Keratinocyte (primary cell): ENCODE measurements around the gene HSD17B2. TPM values are rescaled to one million over a fixed set of nuclear protein-coding genes. Genes with fewer than 3 reads are reported as not detected.
A peak's percentile ranks its signal among the peaks of the same experiment; 100 is the strongest.

Source experiments
- DNase-seq: peaks from one replicate; pipeline ENCODE4 v3.0.0-alpha.2; 2011; ENCODE audit warnings: low read depth, missing footprints, low spot score
- FAIRE-seq: peaks from 2 replicates; lab custom pipeline; 2011; peaks lifted over from hg19 to GRCh38; lab: Jason Lieb, UNC
- H2AFZ ChIP-seq: 2 replicates; pipeline ENCODE4 v1.6.0; 2012; ENCODE audit warnings: low read length, control low read depth, inconsistent platforms; ENCODE audit not compliant: control insufficient read depth
- H3K27ac ChIP-seq: 2 replicates; pipeline ENCODE4 v1.5.1; 2011; ENCODE audit warnings: low read length; ENCODE audit not compliant: control insufficient read depth, insufficient read depth
- H3K27me3 ChIP-seq: 3 replicates; pipeline ENCODE4 v1.6.0; 2011; ENCODE audit warnings: low read length; ENCODE audit not compliant: control insufficient read depth, insufficient read depth; ENCODE audit errors: extremely low read depth
- H3K36me3 ChIP-seq, 2 experiments: 2 replicates in 1 of 2; 3 replicates in 1 of 2; pipeline ENCODE4 v1.5.1; 2011; ENCODE audit warnings: low read length in 2 of 2, mild to moderate bottlenecking in 1 of 2; ENCODE audit not compliant: control insufficient read depth in 2 of 2, insufficient read depth in 2 of 2; ENCODE audit errors: extremely low read depth in 1 of 2
- H3K4me1 ChIP-seq: 3 replicates; pipeline ENCODE4 v1.5.1; 2011; ENCODE audit warnings: low read length; ENCODE audit not compliant: control insufficient read depth, insufficient read depth; ENCODE audit errors: extremely low read depth
- H3K4me2 ChIP-seq: 3 replicates; pipeline ENCODE4 v1.6.0; 2011; ENCODE audit warnings: low read depth, low read length; ENCODE audit not compliant: control insufficient read depth, insufficient read depth; ENCODE audit errors: extremely low read depth
- H3K4me3 ChIP-seq, 3 experiments: fragments of 200-600 bp in 1 of 3; sonication (generic) in 1 of 3; 2 replicates in 2 of 3; 3 replicates in 1 of 3; pipeline ENCODE4 v1.5.1; 2011 to 2016; ENCODE audit warnings: low read length in 3 of 3, mild to moderate bottlenecking in 3 of 3, control low read depth in 2 of 3, inconsistent platforms in 1 of 3, low read depth in 1 of 3, mixed read lengths in 1 of 3, mixed run types in 1 of 3, moderate library complexity in 1 of 3; ENCODE audit not compliant: control insufficient read depth in 2 of 3, insufficient read depth in 2 of 3; ENCODE audit errors: extremely low read depth in 1 of 3
- H3K79me2 ChIP-seq: 2 replicates; pipeline ENCODE4 v1.6.0; 2012; ENCODE audit warnings: low read length; ENCODE audit not compliant: control insufficient read depth, insufficient read depth
- H3K9ac ChIP-seq: 3 replicates; pipeline ENCODE4 v1.6.0; 2011; ENCODE audit warnings: low read length; ENCODE audit not compliant: control insufficient read depth, insufficient read depth; ENCODE audit errors: extremely low read depth
- H3K9me1 ChIP-seq: 3 replicates; pipeline ENCODE4 v1.6.0; 2011; ENCODE audit warnings: low read length; ENCODE audit not compliant: control insufficient read depth, insufficient read depth; ENCODE audit errors: extremely low read depth
- H3K9me3 ChIP-seq: 2 replicates; pipeline ENCODE4 v1.5.1; 2012; ENCODE audit warnings: low read depth, low read length; ENCODE audit not compliant: control insufficient read depth
- H4K20me1 ChIP-seq: 3 replicates; pipeline ENCODE4 v1.6.0; 2011; ENCODE audit warnings: low read length; ENCODE audit not compliant: control insufficient read depth, insufficient read depth; ENCODE audit errors: extremely low read depth
- CTCF ChIP-seq, 3 experiments: IDR thresholded peaks in 1 of 3; conservative IDR thresholded peaks in 1 of 3; optimal IDR thresholded peaks in 1 of 3; 2 replicates in 2 of 3; 3 replicates in 1 of 3; pipeline versions ENCODE3 to v1.5.1; 2011; ENCODE audit warnings: low read length in 3 of 3, mild to moderate bottlenecking in 3 of 3, moderate library complexity in 2 of 3, control low read depth in 1 of 3, inconsistent platforms in 1 of 3; ENCODE audit not compliant: insufficient read depth in 2 of 3; ENCODE audit errors: extremely low read depth in 1 of 3
- EZH2 ChIP-seq: IDR thresholded peaks from one replicate; pipeline ENCODE4 v1.6.1; 2012; ENCODE audit warnings: inconsistent platforms, mild to moderate bottlenecking, low read length, moderate library complexity
- dilution Hi-C: fragments of 300-500 bp; cut with MboI; formaldehyde crosslinking; loops from one replicate; pipeline ENCODE4 v1.7.0; 2020; ENCODE audit warnings: low sequenced_read_pairs; ENCODE audit not compliant: extremely low pct_ligation_motif_present
- polyA plus RNA-seq, 5 experiments: library from polyadenylated mRNA; depleted of rRNA in 3 of 5; stranded (reverse) in 3 of 5; stranded (forward) in 1 of 5; unstranded in 1 of 5; fragments of >200 nt; gene quantifications; 1 replicate in 1 of 5; 2 replicates in 3 of 5; 3 replicates in 1 of 5; pipeline versions ENCODE4 v1.2.1 to v1.2.3, GENCODE V29; 2011 to 2012; ENCODE audit warnings: missing spikeins in 2 of 5, low read depth in 1 of 5, low replicate concordance in 1 of 5

Gene HSD17B2
- polyA plus RNA-seq, 1 donor (not counting 4 experiments of a cell fraction or from before 2014, with no cell fraction given), result 3.1 TPM

DNA sequence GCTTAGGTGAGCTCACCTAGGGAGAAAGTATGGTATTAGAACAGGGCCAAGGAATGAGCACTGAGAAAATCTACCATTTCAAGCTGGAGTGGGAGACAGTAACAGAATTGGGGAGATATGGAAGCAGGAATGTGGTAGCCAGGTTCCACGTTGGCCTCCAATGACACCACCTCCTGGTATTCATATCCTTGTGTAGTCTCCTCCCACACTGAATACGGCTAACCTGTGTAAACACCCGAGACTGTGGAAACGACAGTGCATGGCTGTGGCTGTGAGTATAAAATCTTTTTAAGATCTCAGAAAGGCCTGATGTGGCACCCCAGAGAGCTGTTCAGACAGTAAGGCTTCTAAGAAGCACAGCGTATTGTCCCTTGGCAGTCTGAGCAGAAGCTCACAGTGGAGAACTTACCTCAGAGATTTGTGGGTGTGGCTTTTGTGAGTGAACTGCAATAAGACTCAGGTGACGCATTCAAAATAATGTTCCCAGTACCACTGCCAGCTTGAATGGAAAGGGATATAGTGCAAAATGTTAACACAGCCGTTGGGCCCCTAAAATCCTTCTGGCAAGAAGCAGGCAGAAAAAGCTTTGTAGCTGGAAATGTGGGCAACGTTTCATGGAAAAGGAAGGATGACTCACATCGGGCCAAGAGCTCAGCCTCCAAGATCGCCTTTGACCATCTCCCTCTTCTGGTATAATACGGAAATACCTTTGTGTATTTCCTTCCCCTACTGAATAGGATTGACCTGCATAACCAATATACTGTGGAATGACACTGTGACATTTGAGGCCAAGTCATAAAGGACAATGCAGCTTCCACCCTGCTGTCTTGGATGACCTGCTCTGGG, 38.2 kb upstream of the HSD17B2 start:
- Histone ChIP-seq H2AFZ (no peak overlapping the region), H3K4me1 (peaks cover 16% of the 10 kb centered on the region), H3K27ac (peak overlapping the region; percentile 34), H3K4me2 (peak overlapping the region; percentile 15), H3K9me1 (peaks cover 3% of the 10 kb centered on the region), H3K9ac (no peak overlapping the region), H3K4me3 (no peak overlapping the region), H4K20me1 (peaks cover 3% of the 10 kb centered on the region), H3K79me2 (no peaks in the 10 kb centered on the region), H3K36me3 (peaks cover 0 to 10% of the 10 kb centered on the region in 2 experiments), H3K27me3 (no peaks in the 10 kb centered on the region), H3K9me3 (no peaks in the 10 kb centered on the region)
- TF ChIP-seq EZH2 (no peak), CTCF (optimal IDR thresholded peaks at IDR 0.05 in 1 of 3, IDR thresholded peaks at IDR 0.05 in 1 of 3, conservative IDR thresholded peaks at IDR 0.05 in 1 of 3; ENCODE audit: extremely low read depth in 1 of 3, insufficient read depth in 2 of 3, low read length in 3 of 3) (peak in 1 of 3 experiments; percentile 26)
- FAIRE-seq (no peak), DNase-seq (no peak)
- dilution Hi-C loops, result no loop called here

DNA sequence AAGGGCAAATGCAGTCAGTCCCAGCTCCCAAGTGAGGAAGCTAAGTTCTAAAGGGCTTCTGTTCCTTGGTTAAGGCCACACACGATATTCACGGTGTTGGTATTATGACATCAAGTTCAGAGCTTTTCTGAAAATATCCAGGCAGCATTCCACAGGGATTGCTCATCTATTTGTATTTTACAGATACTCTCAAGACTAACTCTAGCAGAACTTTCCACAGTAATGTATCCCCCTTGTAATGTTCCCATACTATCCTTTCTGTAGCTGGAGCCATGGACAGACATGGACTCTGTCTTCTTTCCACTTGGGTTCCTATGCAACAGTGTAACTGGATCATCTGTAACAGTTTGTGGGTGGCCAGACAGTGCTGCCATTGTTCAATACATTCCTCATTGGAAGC, 37.3 kb upstream of the HSD17B2 start:
- peaks cover 0 to 12% of the 10 kb centered on the region in 2 experiments for H3K36me3 ChIP-seq
- H3K79me2 ChIP-seq, result no peaks in the 10 kb centered on the region
- dilution Hi-C loops, result no loop called here
- H3K4me1 ChIP-seq, result peaks cover 16% of the 10 kb centered on the region
- H3K4me3 ChIP-seq, result no peak overlapping the region
- no peak overlapping the region for H2AFZ ChIP-seq
- peak overlapping the region; percentile 34 for H3K27ac ChIP-seq
- H3K9ac ChIP-seq, result no peak overlapping the region
- H3K9me3 ChIP-seq, result no peaks in the 10 kb centered on the region
- H4K20me1 ChIP-seq, result peaks cover 3% of the 10 kb centered on the region
- H3K9me1 ChIP-seq, result peaks cover 3% of the 10 kb centered on the region
- FAIRE-seq, result peak; percentile 73
- no peaks in the 10 kb centered on the region for H3K27me3 ChIP-seq
- peak overlapping the region; percentile 15 for H3K4me2 ChIP-seq
- DNase-seq, result no peak
- TF ChIP-seq CTCF (optimal IDR thresholded peaks at IDR 0.05 in 1 of 3, IDR thresholded peaks at IDR 0.05 in 1 of 3, conservative IDR thresholded peaks at IDR 0.05 in 1 of 3; ENCODE audit: extremely low read depth in 1 of 3, insufficient read depth in 2 of 3, low read length in 3 of 3) (no peak), EZH2 (no peak)
